Right forelimb (tissue), 1 donor: ENCODE data around the gene CNTN4.

Experiments
- DNase-seq: peaks from one replicate; pipeline ENCODE4 v3.0.0-alpha.2; 2018

Gene CNTN4

DNA sequence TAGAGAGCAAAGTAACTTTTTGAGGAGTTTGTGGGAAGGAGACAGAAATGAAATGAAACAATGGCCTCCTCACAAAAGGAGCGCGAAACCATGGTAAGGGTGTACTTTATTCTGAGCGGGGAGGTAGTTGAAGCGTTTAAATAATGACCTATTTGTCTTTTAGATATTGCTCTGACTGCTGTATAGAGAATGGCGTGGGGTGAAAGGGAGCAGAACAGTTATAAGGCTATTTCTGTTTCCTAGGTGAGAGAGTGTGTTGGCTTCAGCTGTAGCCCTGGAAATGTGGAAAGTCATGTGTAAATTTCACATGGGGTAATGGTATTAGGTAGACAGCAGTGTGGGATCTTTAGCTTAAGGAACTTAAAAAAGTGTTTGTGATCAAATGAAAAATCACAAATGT is 54.9 kb downstream of the CNTN4 start:
- DNase-seq: no peak

DNA sequence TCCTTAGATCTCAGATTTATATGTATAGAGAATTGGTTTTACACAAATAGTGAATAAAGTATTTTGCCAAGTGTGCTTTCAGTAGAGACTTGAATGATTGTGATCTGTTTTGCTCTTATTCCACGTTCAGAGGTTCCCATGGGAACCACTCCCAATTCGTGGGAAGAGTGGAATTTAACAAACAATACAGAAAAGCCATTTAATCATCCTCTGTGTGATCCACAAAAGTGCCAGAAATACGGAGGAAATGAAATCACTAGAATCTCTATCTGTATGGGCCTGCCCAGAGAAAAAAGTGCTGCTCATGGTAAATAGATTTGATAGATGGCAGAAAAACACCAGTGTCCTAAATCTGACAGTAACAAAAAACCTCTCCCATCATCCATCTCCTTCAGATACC is 56.0 kb downstream of the CNTN4 start:
- DNase-seq: no peak

DNA sequence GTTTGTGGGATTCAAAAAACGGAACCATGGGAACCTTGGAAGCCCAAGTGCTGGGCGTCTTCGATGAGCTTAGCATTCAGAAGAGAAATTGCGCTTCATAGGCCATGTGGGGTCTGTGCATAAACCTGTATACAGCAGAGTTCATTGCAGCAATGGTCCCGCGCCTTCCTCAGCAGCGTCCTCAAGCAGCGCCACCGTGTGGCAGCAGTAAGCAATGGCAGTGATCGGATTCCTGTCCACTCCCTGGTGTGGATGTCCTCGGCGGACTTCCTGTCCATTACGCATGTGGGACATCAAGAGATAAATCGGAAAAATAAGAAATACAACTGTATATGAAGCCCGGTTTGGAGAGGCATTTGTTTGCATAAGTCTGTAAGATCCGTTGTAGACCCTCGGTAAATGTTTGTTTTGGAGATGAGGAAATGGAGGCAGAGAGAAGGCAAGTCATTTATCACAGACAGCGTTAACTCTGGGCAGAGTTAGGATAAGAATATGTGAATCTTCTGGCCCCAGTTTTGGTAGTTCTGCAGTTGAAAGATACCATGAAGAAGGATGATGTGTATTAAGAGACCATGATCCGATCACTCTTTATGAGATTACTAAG is 57.7 kb downstream of the CNTN4 start:
- DNase-seq: no peak

DNA sequence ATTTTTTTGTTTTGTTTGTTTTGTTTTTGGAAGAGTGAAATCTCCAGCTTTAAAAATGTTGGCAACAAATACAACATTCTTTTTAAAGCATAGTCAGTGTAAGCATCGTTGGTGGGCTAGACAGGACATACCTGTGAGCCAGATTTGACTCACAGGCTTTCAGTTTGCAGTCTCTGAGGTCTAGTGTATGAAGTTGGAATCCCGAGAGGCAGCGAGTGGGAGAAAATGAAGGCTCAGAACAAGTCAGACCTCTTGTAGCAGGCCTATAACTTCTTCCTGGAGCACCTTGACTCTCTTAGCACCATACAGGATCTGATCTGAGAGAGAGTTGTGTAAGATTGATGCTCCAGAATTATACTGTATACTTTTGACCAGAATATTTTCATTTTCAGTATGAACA is 60.2 kb downstream of the CNTN4 start:
- no peak for DNase-seq

GRCh38 chr3:2166552-2166951 is 67.9 kb downstream of the CNTN4 start:
- DNase-seq: no peak

GRCh38 chr3:2172561-2173171 is 74.0 kb downstream of the CNTN4 start:
- no peak for DNase-seq

DNA sequence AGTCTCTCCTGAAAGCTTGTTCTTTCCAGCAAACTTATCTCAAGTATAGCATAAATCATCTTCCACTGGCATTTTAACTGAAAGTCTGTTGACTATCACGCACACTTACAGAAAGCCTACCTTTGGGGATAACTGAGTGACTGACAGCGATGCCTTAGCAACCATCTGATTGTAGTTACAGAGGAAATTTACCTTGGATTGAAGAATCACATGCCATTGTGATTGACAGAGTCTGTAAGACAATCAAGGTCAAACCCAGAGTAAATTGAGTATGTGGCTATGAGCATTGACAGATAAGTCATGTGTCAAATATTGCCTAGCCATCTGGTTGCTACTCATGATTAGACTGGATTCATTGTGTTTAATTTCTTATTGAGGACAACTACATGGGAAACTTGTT is 82.0 kb downstream of the CNTN4 start:
- DNase-seq: no peak

DNA sequence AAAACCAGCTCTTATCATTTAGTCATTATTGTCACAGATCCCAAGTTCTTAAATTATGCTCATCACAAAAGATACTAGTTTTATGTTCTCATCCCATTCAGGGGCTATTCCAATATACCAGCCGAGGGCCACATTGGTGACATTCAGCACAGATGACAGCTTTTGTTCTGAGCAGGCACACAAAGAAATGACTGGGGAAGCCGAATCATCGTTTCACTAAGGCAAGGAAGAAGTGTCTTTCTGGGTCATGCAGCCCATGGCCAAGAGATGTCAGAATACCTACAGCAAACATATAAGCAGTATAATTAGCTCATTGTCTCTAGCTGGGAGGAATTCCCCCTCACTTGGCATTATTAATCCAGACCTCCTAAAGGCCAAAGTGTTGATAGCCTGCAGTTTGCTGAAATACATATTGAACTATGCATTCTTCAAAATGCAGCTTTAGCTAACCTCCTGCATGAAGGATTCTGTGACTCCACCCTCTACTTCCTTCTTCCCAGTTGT is 100.2 kb downstream of the CNTN4 start:
- DNase-seq: no peak

DNA sequence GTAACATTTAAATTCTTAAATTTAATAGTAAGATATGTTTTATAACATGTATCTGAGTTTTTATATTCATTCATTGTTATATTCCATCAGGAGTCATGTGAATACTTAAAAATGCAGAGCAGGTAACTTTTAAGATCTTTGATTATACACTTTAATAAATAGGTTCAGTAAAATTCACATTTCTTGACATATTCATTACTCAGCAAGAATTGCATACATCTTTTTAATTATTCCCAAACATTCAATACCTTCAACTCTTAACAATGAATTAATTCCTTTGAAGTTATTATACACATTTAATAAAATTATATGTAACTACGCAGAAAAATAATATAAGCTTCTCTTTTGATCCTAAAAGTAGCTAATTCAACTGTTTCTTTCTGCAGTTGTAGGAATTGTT is 105.4 kb downstream of the CNTN4 start:
- no peak for DNase-seq

GRCh38 chr3:2205692-2206091 is 107.0 kb downstream of the CNTN4 start:
- no peak for DNase-seq

DNA sequence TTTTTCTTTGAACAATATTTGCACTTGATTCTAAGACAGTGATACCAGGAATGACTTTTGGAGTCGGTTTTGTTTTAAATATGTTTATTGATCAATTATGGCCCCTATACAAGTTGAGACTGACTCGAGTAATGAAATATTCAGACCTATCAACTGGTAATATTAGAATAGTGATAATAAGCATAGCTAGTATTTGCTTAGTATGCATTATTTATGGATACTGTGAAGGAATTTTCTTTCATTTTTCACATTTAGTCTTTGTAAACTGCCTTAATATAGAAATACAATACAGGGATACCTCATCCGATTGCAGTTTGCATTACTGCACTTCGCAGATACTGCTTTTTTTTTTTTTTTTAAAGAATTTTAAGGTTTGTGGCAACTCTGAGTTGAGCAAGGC is 107.9 kb downstream of the CNTN4 start:
- no peak for DNase-seq

DNA sequence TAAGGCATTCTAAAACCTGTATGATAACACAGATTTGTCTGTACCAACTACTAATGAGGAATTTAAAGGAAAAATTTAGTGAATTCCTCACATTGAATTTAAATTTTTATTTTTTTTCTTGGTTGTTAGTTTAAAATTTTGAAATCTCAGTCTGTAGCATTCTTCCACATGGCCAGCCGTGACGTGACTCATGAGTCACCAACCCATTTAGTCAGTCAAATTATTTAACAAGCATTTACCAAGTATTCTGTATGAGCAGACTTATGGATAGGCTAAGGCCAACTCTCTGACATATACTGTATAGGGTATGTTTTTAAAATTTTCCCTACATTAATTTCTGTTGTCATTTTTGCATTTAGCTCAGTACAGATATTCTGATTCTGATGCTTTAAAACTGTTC is 112.9 kb downstream of the CNTN4 start:
- no peak for DNase-seq

DNA sequence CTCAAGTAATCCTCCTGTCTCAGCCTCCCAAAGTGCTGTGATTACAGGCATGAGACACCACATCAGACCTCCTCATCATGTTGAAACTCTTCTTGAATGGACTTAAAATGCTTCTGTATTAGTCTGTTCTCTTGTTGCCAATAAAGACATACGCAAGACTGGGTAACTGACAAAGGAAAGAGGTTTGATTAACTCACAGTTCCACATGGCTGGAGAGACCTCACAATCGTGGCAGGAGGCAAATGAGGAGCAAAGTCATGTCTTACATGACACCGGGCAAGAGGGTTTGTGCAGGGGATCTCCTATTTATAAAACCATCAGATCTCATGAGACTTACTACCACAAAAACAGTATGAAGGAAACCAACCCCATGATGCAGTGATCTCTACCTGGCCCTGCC is 113.5 kb downstream of the CNTN4 start:
- no peak for DNase-seq

DNA sequence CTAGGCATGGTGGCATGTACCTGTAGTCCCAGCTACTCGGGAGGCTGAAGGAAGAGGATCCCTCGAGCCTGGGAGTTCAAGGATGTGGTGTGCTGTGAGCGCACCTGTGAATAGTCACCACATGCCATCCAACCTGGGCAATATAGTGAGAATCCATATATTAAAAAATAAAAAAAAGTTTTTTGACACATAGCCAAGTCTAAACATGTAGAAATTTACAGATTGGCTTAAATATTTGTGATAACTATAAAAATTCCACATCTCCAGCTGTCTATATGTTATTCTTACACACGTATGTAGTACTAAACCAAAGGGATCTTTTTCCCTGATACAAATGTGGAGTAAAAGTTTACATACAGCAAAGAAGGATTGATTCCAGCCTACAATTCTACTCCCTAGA is 119.7 kb downstream of the CNTN4 start:
- DNase-seq: no peak

- DNase-seq: no peak
Observed at GRCh38 chr3:2218816-2219215, 120.2 kb downstream of the CNTN4 start.

DNA sequence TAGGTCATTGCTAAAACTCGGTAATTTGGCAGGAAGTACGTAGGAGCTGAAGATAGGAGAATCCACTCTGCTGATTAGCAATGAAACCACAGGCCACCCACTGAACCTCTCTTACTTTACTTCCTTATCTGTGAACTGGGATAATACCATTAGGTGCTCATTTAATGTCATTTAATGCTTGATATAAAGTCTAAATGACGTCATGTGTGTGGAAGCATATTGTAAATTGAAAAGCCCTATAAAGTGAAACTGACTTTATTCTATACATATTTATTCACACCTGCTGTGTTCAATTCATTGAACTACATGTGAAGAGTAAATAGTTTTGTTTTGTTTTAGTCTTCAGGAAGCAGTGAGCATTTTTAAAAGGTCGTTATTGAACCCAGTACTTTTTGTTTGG is 137.5 kb downstream of the CNTN4 start:
- no peak for DNase-seq

- no peak for DNase-seq
Observed at GRCh38 chr3:2244137-2244536, 145.5 kb downstream of the CNTN4 start.

DNA sequence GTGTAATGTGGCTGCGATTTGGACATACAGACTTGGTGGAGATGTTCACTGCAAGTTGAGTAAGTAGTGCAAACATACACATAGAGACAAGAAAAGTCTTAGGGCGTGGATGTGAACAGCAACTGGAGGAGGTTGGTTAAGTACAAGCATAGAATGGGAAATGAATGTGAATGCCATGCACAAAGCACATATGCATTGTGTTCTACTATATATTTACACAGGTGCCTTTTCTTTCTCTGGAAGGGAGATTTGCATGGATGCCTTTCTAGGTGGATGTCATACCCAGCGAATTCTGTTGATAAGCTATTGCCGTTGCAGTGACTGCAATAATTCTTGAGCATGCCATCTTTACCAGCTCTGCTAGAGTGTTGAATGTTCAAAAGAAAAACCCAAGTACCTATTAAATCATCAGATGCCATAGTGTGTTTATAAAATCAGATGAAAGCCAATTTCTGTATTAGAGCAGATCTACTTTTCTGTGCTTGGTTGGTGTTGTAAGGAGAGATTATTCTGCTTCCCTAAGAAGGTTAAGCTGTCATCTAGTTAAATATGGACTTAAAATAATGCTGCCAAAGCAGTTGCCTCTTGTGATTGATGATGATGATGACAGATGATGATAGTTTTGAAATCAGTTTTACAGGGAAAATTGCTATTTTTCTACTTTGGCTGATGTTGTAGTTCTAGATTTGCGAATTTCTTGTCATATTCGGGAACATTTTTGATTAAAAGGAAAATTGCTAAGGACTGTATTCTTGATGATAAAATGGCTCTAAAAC is 148.4 kb downstream of the CNTN4 start:
- no peak for DNase-seq

DNA sequence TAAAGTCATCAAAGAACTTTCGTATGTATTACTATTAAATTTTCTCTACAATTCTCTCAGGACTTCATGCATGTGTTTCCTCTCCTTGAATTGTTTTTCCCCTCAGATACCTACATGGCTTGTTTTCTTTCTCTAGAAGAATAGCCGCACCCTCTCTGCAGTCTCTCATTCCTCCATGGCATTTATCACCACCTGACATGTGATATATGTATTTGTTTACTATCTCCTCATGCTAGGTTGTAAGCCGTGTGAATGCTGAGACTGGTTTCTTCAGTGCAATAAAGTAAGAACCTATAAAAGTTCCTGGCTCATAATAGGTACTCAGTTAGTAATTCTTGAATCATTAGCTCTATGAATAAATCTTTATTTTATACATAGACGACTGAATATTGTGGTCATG is 149.2 kb downstream of the CNTN4 start:
- no peak for DNase-seq

DNA sequence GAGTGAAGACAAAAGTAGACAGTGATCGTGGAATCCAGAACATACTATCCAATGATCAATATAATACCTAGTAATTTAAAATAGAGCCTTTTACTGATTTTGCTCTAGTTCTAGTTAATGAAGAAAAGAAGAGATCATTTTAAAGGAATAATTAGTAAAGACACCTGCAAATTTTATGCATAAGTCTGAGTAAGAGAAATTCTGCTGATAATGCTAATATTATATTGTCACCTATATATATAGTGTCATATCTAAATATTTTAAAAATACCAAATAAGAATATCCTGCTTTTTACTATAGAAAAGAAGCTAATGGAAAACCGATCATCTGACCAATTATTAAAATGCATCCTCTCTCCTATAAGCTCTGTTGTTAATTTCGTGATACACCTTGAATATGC is 152.1 kb downstream of the CNTN4 start:
- no peak for DNase-seq

- no peak for DNase-seq
Observed at GRCh38 chr3:2261747-2262146, 163.1 kb downstream of the CNTN4 start.

- no peak for DNase-seq
Observed at GRCh38 chr3:2262204-2262603, 163.5 kb downstream of the CNTN4 start.

DNA sequence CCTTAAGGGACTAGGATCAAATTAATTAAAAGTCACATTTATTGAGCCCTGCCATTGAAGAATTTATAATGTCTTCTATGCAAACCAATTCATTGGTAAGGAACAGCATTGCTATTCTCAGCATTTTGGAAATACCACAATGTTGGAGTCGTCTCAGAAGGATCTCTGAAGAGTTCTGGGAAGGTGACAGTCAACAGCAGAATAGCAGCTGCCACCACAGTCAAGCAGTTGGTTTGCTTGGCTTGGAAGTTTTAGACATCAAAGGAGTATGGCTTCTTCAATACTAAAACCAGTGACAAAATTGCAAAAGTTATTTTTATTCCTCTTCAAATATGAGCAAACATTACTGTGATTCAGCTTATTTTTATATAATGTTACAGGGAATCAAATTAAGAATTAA is 167.9 kb downstream of the CNTN4 start:
- DNase-seq: no peak

DNA sequence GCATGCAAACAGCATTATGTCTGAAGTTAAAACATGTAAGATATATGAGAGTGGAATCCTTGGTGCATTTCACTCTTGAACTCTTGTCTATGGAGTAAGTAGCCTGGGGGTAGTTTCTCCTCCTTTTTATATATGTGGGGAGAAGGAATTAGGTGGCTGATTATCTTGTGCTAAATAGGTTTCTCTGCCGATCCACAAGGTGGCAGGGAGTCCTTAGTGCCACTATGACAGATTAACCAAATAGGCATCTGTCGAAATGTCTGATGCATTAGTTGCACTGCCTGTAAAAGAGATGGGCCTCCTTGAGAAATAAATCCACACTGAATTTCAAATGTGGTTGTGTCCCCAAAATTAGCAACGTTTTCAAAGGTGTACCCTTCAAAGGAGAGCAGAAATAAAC is 170.1 kb downstream of the CNTN4 start:
- no peak for DNase-seq
